Measurements from ENCODE around the gene ZBTB7B.
"Not testable (repeated sequence)": the region's sequence is repeated elsewhere in the genome, so short reads cannot be mapped to it uniquely, and the experiment has no call there.

Gene ZBTB7B

DNA sequence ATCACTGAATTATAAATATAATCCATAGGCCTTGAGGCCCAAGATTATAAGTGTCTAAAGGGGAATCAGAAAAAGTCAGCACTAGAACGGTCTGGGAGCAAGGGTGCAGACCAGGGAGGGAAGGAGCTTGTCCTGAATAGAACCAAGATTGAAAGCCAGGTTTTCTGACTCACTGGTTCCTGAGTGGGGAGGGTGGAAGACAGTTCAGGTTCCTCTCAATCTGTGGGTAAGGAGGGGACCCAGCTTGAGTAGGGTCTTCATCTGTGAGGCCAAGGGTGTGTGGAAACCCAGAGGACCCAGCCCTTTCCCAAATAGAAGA, 8.4 kb upstream of the ZBTB7B start:
- TF ChIP-seq, protein P1, sequence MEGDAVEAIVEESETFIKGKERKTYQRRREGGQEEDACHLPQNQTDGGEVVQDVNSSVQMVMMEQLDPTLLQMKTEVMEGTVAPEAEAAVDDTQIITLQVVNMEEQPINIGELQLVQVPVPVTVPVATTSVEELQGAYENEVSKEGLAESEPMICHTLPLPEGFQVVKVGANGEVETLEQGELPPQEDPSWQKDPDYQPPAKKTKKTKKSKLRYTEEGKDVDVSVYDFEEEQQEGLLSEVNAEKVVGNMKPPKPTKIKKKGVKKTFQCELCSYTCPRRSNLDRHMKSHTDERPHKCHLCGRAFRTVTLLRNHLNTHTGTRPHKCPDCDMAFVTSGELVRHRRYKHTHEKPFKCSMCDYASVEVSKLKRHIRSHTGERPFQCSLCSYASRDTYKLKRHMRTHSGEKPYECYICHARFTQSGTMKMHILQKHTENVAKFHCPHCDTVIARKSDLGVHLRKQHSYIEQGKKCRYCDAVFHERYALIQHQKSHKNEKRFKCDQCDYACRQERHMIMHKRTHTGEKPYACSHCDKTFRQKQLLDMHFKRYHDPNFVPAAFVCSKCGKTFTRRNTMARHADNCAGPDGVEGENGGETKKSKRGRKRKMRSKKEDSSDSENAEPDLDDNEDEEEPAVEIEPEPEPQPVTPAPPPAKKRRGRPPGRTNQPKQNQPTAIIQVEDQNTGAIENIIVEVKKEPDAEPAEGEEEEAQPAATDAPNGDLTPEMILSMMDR (IDR thresholded peaks at IDR 0.05; ENCODE audit: low read depth, low read length, missing control alignments): no peak
- H3K27ac ChIP-seq: no peak overlapping the region
- DNase-seq: no peak
- no peak overlapping the region for H3K4me3 ChIP-seq (ENCODE audit: low read depth, low read length)
- no peaks in the 10 kb centered on the region for H3K27me3 ChIP-seq (replicated peaks)
- in situ Hi-C loops (cut with HindIII; ENCODE audit: low pct_ligation_motif_present, low sequenced_read_pairs): no loop called here
- peaks cover 14% of the 10 kb centered on the region for H3K36me3 ChIP-seq (replicated peaks)

DNA sequence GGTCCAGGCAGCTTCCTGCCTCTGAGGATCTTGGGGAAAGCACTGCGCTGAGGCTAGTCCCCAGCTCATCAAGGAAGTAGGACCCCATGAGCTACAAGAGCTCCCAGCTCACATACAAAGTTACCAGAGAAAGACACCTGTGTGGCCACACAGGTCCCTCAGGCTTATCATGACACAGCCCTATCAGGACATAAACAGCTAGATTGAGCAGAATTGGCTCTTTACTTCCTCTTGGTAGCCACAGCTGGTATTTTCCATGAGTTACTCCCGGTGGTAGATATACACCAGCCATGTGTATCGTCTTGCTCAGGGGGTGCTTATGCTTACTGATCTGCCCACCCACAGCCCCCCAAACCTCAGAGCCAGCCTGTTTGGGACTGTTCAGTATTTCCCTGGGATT, 8.0 kb upstream of the ZBTB7B start:
- Histone ChIP-seq H3K4me3 (ENCODE audit: low read depth, low read length) (no peak overlapping the region), H3K36me3 (replicated peaks) (peaks cover 14% of the 10 kb centered on the region), H3K27me3 (replicated peaks) (no peaks in the 10 kb centered on the region), H3K27ac (no peak overlapping the region)
- in situ Hi-C loops (cut with HindIII; ENCODE audit: low pct_ligation_motif_present, low sequenced_read_pairs): no loop called here
- DNase-seq: no peak
- TF ChIP-seq, protein P1 (IDR thresholded peaks at IDR 0.05; ENCODE audit: low read depth, low read length, missing control alignments): no peak

DNA sequence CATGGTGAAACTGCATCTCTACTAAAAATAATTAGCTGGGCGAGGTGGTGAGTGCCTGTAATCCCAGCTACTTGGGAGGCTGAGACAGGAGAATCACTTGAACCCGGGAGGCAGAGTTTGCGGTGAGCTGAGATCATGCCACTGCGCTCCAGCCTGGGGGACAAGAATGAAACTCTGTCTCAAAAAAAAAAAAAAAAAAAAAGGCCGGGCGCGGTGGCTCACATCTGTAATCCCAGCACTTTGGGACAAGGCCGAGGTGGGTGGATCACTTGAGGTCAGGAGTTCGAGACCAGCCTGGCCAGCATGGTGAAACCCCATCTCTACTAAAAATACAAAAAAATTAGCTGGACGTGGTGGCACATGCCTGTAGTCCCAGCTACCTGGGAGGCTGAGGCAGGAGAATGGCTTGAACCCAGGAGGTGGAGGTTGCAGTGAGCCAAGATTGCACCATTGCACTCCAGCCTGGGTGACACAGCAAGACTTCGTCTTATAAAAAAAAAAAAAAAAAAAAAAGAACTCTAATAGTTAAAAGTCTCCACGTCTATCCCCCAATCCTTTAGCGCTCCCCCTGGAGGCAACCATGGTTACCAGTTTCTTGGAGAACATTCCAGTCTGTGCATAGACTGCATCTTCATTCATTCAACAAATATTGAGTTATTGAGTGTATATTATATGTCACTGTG, 7.2 kb upstream of the ZBTB7B start:
- H3K27ac ChIP-seq; in situ Hi-C loops (cut with HindIII; ENCODE audit: low pct_ligation_motif_present, low sequenced_read_pairs); H3K4me3 ChIP-seq (ENCODE audit: low read depth, low read length); H3K36me3 ChIP-seq (replicated peaks); H3K27me3 ChIP-seq (replicated peaks): not testable (repeated sequence)
- DNase-seq: peak; percentile 77
- TF ChIP-seq, protein P1 (IDR thresholded peaks at IDR 0.05; ENCODE audit: low read depth, low read length, missing control alignments): peak; percentile 64

DNA sequence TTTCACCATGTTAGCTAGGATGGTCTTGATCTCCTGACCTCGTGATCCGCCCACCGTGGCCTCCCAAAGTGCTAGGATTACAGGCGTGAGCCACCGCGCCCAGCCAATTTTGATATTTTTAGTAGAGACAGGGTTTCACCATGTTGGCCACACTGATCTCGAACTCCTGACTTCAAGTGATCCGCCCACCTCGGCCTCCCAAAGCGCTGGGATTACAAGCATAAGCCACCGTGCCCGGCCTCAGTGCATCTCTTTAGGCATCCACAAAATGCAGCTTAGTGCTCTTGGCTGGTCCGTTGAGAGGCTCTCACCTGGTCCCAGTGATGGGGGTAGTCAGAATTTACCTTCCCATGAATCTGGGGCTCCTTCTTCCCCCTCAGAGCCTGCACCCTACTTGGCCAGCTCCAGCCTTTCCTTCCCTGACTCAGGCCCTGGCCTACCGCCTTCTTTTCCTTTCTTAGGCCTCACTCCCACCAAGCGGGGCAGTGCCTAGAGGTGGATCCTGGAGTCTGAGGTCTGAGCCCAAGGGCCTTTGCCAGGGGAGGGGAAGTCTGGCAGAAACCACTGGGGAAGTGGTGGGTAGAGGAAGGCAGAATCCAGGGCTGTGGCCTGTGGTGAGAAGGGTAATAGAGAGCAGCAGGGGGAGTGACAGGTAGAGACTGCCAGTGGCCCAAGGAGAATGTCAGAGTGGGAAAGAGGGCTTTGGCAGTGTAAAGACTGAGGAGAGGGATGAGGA, 5.5 kb upstream of the ZBTB7B start:
- no peak for DNase-seq
- H3K4me3 ChIP-seq (ENCODE audit: low read depth, low read length): no peak overlapping the region
- in situ Hi-C loops (cut with HindIII; ENCODE audit: low pct_ligation_motif_present, low sequenced_read_pairs): no loop called here
- H3K27ac ChIP-seq: no peak overlapping the region
- H3K27me3 ChIP-seq (replicated peaks): no peaks in the 10 kb centered on the region
- TF ChIP-seq, protein P1 (IDR thresholded peaks at IDR 0.05; ENCODE audit: low read depth, low read length, missing control alignments): no peak
- H3K36me3 ChIP-seq (replicated peaks): peaks cover 5% of the 10 kb centered on the region

DNA sequence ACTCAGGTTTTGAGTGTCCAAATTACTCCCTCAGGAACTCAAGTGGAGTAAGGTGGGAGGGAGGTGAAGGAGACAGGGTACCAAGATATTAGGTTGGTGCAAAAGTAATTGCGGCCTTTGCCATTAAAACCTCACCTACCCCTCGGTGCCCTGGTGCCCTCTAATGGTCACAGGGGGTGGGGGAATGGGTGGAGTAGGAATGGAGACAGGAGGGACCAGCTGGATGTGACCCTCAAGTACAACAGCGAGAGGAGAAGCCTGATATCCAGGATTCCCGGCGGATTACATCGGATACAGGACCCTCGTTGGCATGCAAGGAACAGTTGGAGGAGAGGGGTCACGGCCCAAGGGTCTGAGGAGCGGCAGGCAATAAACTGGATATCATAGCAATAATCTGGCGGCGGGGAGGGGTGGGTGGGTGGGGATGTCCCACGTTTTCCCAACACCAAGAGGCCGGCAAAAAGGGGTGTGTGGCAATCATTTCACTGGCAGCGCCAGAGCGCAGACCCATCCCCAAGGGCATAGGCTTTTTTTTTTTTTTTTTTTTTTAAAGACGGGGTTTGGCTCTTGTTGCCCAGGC, 4.3 kb upstream of the ZBTB7B start:
- H3K27ac ChIP-seq: no peak overlapping the region
- no peaks in the 10 kb centered on the region for H3K36me3 ChIP-seq (replicated peaks)
- no peaks in the 10 kb centered on the region for H3K27me3 ChIP-seq (replicated peaks)
- no peak overlapping the region for H3K4me3 ChIP-seq (ENCODE audit: low read depth, low read length)
- in situ Hi-C loops (cut with HindIII; ENCODE audit: low pct_ligation_motif_present, low sequenced_read_pairs): no loop called here
- no peak for DNase-seq
- TF ChIP-seq, protein P1 (IDR thresholded peaks at IDR 0.05; ENCODE audit: low read depth, low read length, missing control alignments): peak; percentile 18

Measured in brain microvascular endothelial cell (primary cell).